H9 (cell line): ENCODE data around the gene ARMC2. TPM values are rescaled to one million over a fixed set of nuclear protein-coding genes. Genes with fewer than 3 reads are reported as not detected.
"Not testable (repeated sequence)": the region's sequence is repeated elsewhere in the genome, so short reads cannot be mapped to it uniquely, and the experiment has no call there.

Source experiments
- DNase-seq: peaks from one replicate; pipeline ENCODE4 v3.0.0-alpha.2; 2017
- H2AFZ ChIP-seq: one replicate; pipeline ENCODE4 v1.6.1; 2013; ENCODE audit warnings: mild to moderate bottlenecking, low read length, control low read depth, moderate library complexity
- H2AK5ac ChIP-seq: 2 replicates; pipeline ENCODE4 v1.6.1; 2013; ENCODE audit warnings: low read length, control low read depth, mixed read lengths; ENCODE audit not compliant: insufficient read length
- H2BK120ac ChIP-seq: one replicate; pipeline ENCODE4 v1.6.1; 2013; ENCODE audit warnings: low read depth, mild to moderate bottlenecking, low read length, control low read depth, inconsistent platforms; ENCODE audit not compliant: poor library complexity, severe bottlenecking
- H2BK12ac ChIP-seq: 2 replicates; pipeline ENCODE4 v1.6.1; 2013; ENCODE audit warnings: low read length, control low read depth, mixed read lengths, low read depth; ENCODE audit not compliant: insufficient read length
- H2BK15ac ChIP-seq: 2 replicates; pipeline ENCODE4 v1.6.1; 2013; ENCODE audit warnings: low read depth, low read length, control low read depth
- H2BK20ac ChIP-seq: one replicate; pipeline ENCODE4 v1.6.1; 2013; ENCODE audit warnings: low read depth, mild to moderate bottlenecking, low read length, control low read depth, inconsistent platforms; ENCODE audit not compliant: poor library complexity, severe bottlenecking
- H2BK5ac ChIP-seq: 2 replicates; pipeline ENCODE4 v1.6.1; 2013; ENCODE audit warnings: low read length, control low read depth, mixed read lengths; ENCODE audit not compliant: insufficient read length
- H3K14ac ChIP-seq: 2 replicates; pipeline ENCODE4 v1.6.1; 2013; ENCODE audit warnings: low read length, control low read depth; ENCODE audit not compliant: insufficient read depth
- H3K18ac ChIP-seq: 2 replicates; pipeline ENCODE4 v1.6.1; 2013; ENCODE audit warnings: low read depth, mild to moderate bottlenecking, mixed read lengths, low read length, control low read depth; ENCODE audit not compliant: insufficient read length
- H3K23ac ChIP-seq: 2 replicates; pipeline ENCODE4 v1.6.1; 2013; ENCODE audit warnings: low read length, control low read depth, mixed read lengths, low read depth; ENCODE audit not compliant: insufficient read length
- H3K23me2 ChIP-seq: 2 replicates; pipeline ENCODE4 v1.6.1; 2013; ENCODE audit warnings: low read depth, mild to moderate bottlenecking, mixed read lengths, low read length, control low read depth; ENCODE audit not compliant: insufficient read length, poor library complexity, severe bottlenecking
- H3K27ac ChIP-seq: 2 replicates; pipeline ENCODE4 v1.5.1; 2013; ENCODE audit warnings: low read length, control low read depth, mixed read lengths, low read depth; ENCODE audit not compliant: insufficient read length
- H3K27me3 ChIP-seq: 2 replicates; pipeline ENCODE4 v1.6.1; 2013; ENCODE audit warnings: low read length, control low read depth, inconsistent platforms; ENCODE audit not compliant: insufficient read depth
- H3K4ac ChIP-seq: 2 replicates; pipeline ENCODE4 v1.6.1; 2013; ENCODE audit warnings: low read depth, mild to moderate bottlenecking, control low read depth, inconsistent platforms, low read length, moderate library complexity
- H3K4me1 ChIP-seq: 2 replicates; pipeline ENCODE4 v1.6.1; 2013; ENCODE audit warnings: low read length, control low read depth, inconsistent platforms; ENCODE audit not compliant: insufficient read depth
- H3K4me2 ChIP-seq: 2 replicates; pipeline ENCODE4 v1.6.1; 2013; ENCODE audit warnings: low read length, control low read depth, mixed read lengths; ENCODE audit not compliant: insufficient read length, insufficient read depth
- H3K56ac ChIP-seq: 2 replicates; pipeline ENCODE4 v1.6.1; 2013; ENCODE audit warnings: low read depth, mild to moderate bottlenecking, mixed read lengths, low read length, control low read depth; ENCODE audit not compliant: insufficient read length
- H3K79me1 ChIP-seq: 2 replicates; pipeline ENCODE4 v1.6.1; 2013; ENCODE audit warnings: low read depth, mild to moderate bottlenecking, moderate library complexity, low read length, control low read depth, inconsistent platforms; ENCODE audit not compliant: insufficient read depth, poor library complexity, severe bottlenecking
- H3K79me2 ChIP-seq: 2 replicates; pipeline ENCODE4 v1.6.1; 2013; ENCODE audit warnings: low read length, control low read depth, inconsistent platforms; ENCODE audit not compliant: insufficient read depth
- H3K9ac ChIP-seq: 2 replicates; pipeline ENCODE4 v1.6.1; 2013; ENCODE audit warnings: low read length, control low read depth, mixed read lengths; ENCODE audit not compliant: insufficient read length; ENCODE audit errors: extremely low read depth
- H3K9me3 ChIP-seq: one replicate; pipeline ENCODE4 v1.6.1; 2013; ENCODE audit warnings: low read depth, low read length, inconsistent platforms; ENCODE audit not compliant: control insufficient read depth
- H3T11ph ChIP-seq: one replicate; pipeline ENCODE4 v1.6.1; 2013; ENCODE audit warnings: mild to moderate bottlenecking, low read length, control low read depth, inconsistent platforms
- H4K20me1 ChIP-seq: one replicate; pipeline ENCODE4 v1.6.1; 2013; ENCODE audit not compliant: control insufficient read depth, insufficient read length, insufficient read depth
- H4K5ac ChIP-seq: 2 replicates; pipeline ENCODE4 v1.6.1; 2013; ENCODE audit warnings: low read depth, mild to moderate bottlenecking, mixed read lengths, low read length, control low read depth; ENCODE audit not compliant: insufficient read length
- H4K8ac ChIP-seq: replicated peaks from 2 replicates; pipeline ENCODE4 v1.6.1; 2013; ENCODE audit warnings: low read length, control low read depth, mixed read lengths, low read depth; ENCODE audit not compliant: insufficient read length
- H4K91ac ChIP-seq: 2 replicates; pipeline ENCODE4 v1.6.1; 2013; ENCODE audit warnings: low read depth, mild to moderate bottlenecking, moderate library complexity, mixed read lengths, low read length, control low read depth; ENCODE audit not compliant: insufficient read length
- H3K27ac Mint-ChIP-seq, 3 experiments: 2 replicates in 2 of 3; 3 replicates in 1 of 3; pipeline ENCODE4 v1.8.0; 2020 to 2021; ENCODE audit warnings: mixed read lengths in 3 of 3, mild to moderate bottlenecking in 1 of 3, moderate library complexity in 1 of 3
- H3K27me3 Mint-ChIP-seq: 2 replicates; pipeline ENCODE4 v1.8.0; 2021; ENCODE audit warnings: low read depth, mild to moderate bottlenecking, moderate library complexity, mixed read lengths
- H3K36me3 Mint-ChIP-seq, 3 experiments: 2 replicates in 2 of 3; 3 replicates in 1 of 3; pipeline ENCODE4 v1.8.0; 2020 to 2021; ENCODE audit warnings: low read depth in 3 of 3, mixed read lengths in 3 of 3; ENCODE audit not compliant: insufficient read depth in 1 of 3
- H3K4me1 Mint-ChIP-seq, 2 experiments: 2 replicates each; pipeline ENCODE4 v1.8.0; 2020; ENCODE audit warnings: mixed read lengths in 2 of 2
- H3K4me3 Mint-ChIP-seq, 2 experiments: 2 replicates in 1 of 2; 3 replicates in 1 of 2; pipeline ENCODE4 v1.8.0; 2020 to 2021; ENCODE audit warnings: mild to moderate bottlenecking in 2 of 2, mixed read lengths in 2 of 2, moderate library complexity in 1 of 2
- H3K9me3 Mint-ChIP-seq, 2 experiments: 2 replicates in 1 of 2; 3 replicates in 1 of 2; pipeline ENCODE4 v1.8.0; 2020; ENCODE audit warnings: mild to moderate bottlenecking in 2 of 2, mixed read lengths in 2 of 2, moderate library complexity in 1 of 2
- CTCF ChIP-seq: fragments of 200-600 bp; sonication (generic); conservative IDR thresholded peaks from 3 replicates; pipeline ENCODE4 v1.8.0; 2021; ENCODE audit warnings: antibody characterized with exemption, mild to moderate bottlenecking
- WGBS: extraction: QIAGEN DNeasy Blood & Tissue Kit; methylation state at CpG from one replicate; pipeline ENCODE4 v1.1.7; 2013; ENCODE audit warnings: missing lambda C conversion rate, low lambda C conversion rate, mixed read lengths; ENCODE audit not compliant: insufficient read length; ENCODE audit errors: extremely low coverage; 5-methylcytosine and 5-hydroxymethylcytosine counted together
- total RNA-seq: library from RNA; stranded (reverse); gene quantifications from 2 replicates; pipeline ENCODE4 v1.2.1, GENCODE V29; 2021

Gene ARMC2
- total RNA-seq, 1 experiment from 2014 or later, result 2.8 TPM

- Histone ChIP-seq H3K4me1 (peaks cover 2% of the 10 kb centered on the region; the same call in 1 of the 2 replicates), H2BK120ac (no peak overlapping the region), H3K79me1 (no peaks in the 10 kb centered on the region), H3K27ac (no peak overlapping the region), H2AFZ (no peak overlapping the region), H4K91ac (no peak overlapping the region), H3K4me2 (no peak overlapping the region), H3K23me2 (no peaks in the 10 kb centered on the region), H3K18ac (no peak overlapping the region), H4K5ac (no peak overlapping the region), H3K4ac (no peak overlapping the region), H2BK12ac (no peak overlapping the region), H2BK15ac (no peak overlapping the region), H3T11ph (no peak overlapping the region), H2AK5ac (no peak overlapping the region), H3K27me3 (no peaks in the 10 kb centered on the region), H3K56ac (no peak overlapping the region), H3K9ac (no peak overlapping the region), H2BK20ac (no peak overlapping the region), H3K14ac (no peak overlapping the region), H3K79me2 (no peaks in the 10 kb centered on the region), H4K20me1 (no peaks in the 10 kb centered on the region), H4K8ac (no peak overlapping the region), H2BK5ac (no peak overlapping the region), H3K23ac (no peak overlapping the region), H3K9me3 (no peaks in the 10 kb centered on the region)
- no peak overlapping the region for H3K27ac Mint-ChIP-seq
- H3K36me3 Mint-ChIP-seq, result peaks cover 0 to 4% (median 2%) of the 10 kb centered on the region in 3 experiments; a peak in 2 of 7 replicates
- no peak for TF ChIP-seq CTCF
- no peak overlapping the region for H3K4me3 Mint-ChIP-seq
- H3K27me3 Mint-ChIP-seq, result peaks cover 1% of the 10 kb centered on the region; the same call in 1 of the 2 replicates
- peaks cover 0 to 5% of the 10 kb centered on the region in 2 experiments; a peak in 3 of 5 replicates for H3K9me3 Mint-ChIP-seq
- no peak for DNase-seq
- WGBS, result no CpG with 5 or more reads among the region's 4 CpGs
- H3K4me1 Mint-ChIP-seq, result peaks cover 23 to 26% of the 10 kb centered on the region in 2 experiments
These were observed 80.4 kb downstream of the ARMC2 start for GRCh38 chr6:108928650-108929049.

- H2AFZ ChIP-seq, H3K27ac Mint-ChIP-seq, H2BK120ac ChIP-seq, H3K56ac ChIP-seq, H3K4me1 ChIP-seq, H3K4me3 Mint-ChIP-seq, H2BK5ac ChIP-seq, H2BK12ac ChIP-seq, H2BK20ac ChIP-seq, H3K14ac ChIP-seq, H3K18ac ChIP-seq, H4K91ac ChIP-seq, H4K20me1 ChIP-seq, H3T11ph ChIP-seq, H3K9me3 Mint-ChIP-seq, H3K4me2 ChIP-seq, H3K9ac ChIP-seq, H3K79me1 ChIP-seq, H3K27ac ChIP-seq, H2BK15ac ChIP-seq, H3K9me3 ChIP-seq, H3K27me3 Mint-ChIP-seq, H3K23ac ChIP-seq, H3K4ac ChIP-seq, DNase-seq, H3K36me3 Mint-ChIP-seq, H4K5ac ChIP-seq, H2AK5ac ChIP-seq, H3K23me2 ChIP-seq, H3K79me2 ChIP-seq, H3K27me3 ChIP-seq, H4K8ac ChIP-seq: not testable (repeated sequence)
- peaks cover 19 to 22% of the 10 kb centered on the region in 2 experiments for H3K4me1 Mint-ChIP-seq
- no CpG with 5 or more reads among the region's 3 CpGs for WGBS
These were observed 82.9 kb downstream of the ARMC2 start for GRCh38 chr6:108931090-108931489.
